GM12878 (cell line): Measurements from ENCODE around the gene CDK17. TPM values are rescaled to one million over a fixed set of nuclear protein-coding genes. Genes with fewer than 3 reads are reported as not detected.

Experiments used
- ATAC-seq: fragments of 200-7000 bp; cut with Tn5 transposase; 3 replicates; pipeline ENCODE4 v1.9.1; 2020; ENCODE audit warnings: mild to moderate bottlenecking, moderate library complexity
- BruUV-seq: library from RNA; stranded (reverse); fragments of 400-500 nt; replicated peaks from 2 replicates; lab custom pipeline; 2021; lab: Mats Ljungman, UMichigan
- CTCF ChIA-PET: fragments of 300-600 bp; sonication (Branson Sonifier 250); formaldehyde crosslinking; extraction: SDS; loops from one replicate; lab custom pipeline; 2021; ENCODE audit warnings: inconsistent platforms; lab: Yijun Ruan, JAX
- POLR2A ChIA-PET: fragments of 350-600 bp; formaldehyde crosslinking; extraction: SDS; loops from one replicate; lab custom pipeline; 2021; ENCODE audit warnings: inconsistent platforms; lab: Charles Lee
- RAD21 ChIA-PET: fragments of 300-600 bp; sonication (Branson Sonifier 250); formaldehyde crosslinking; loops from one replicate; lab custom pipeline; 2023; ENCODE audit warnings: antibody characterized with exemption; ENCODE audit not compliant: unreplicated experiment; lab: Charles Lee
- SMC1A ChIA-PET: fragments of 300-600 bp; sonication (Branson Sonifier 250); formaldehyde crosslinking; loops from one replicate; lab custom pipeline; 2023; ENCODE audit not compliant: unreplicated experiment, uncharacterized antibody; lab: Charles Lee
- DNase-seq: peaks from one replicate; pipeline ENCODE4 v3.0.0-alpha.2; 2011; ENCODE audit warnings: low read depth, low spot score
- FAIRE-seq: peaks from 3 replicates; lab custom pipeline; 2011; peaks lifted over from hg19 to GRCh38; lab: Jason Lieb, UNC
- H2AFZ ChIP-seq: 2 replicates; pipeline ENCODE4 v1.6.0; 2011; ENCODE audit warnings: low read depth, low read length, control low read depth; ENCODE audit not compliant: control insufficient read depth
- H3K27ac ChIP-seq: 2 replicates; pipeline ENCODE4 v1.5.1; 2011; ENCODE audit warnings: control low read depth; ENCODE audit not compliant: control insufficient read depth, insufficient read depth
- H3K27me3 ChIP-seq, 2 experiments: replicated peaks in 1 of 2; 2 replicates each; pipeline versions ENCODE4 v1.6.0 to v1.6.1; 2011; ENCODE audit warnings: low read length in 1 of 2; ENCODE audit not compliant: control insufficient read depth in 2 of 2, insufficient read depth in 2 of 2
- H3K36me3 ChIP-seq, 2 experiments: 2 replicates each; pipeline ENCODE4 v1.5.1; 2011; ENCODE audit warnings: low read length in 1 of 2; ENCODE audit not compliant: control insufficient read depth in 2 of 2, insufficient read depth in 2 of 2
- H3K4me1 ChIP-seq: 2 replicates; pipeline ENCODE4 v1.6.1; 2011; ENCODE audit warnings: mild to moderate bottlenecking, low read length, moderate library complexity, mixed read lengths; ENCODE audit not compliant: control insufficient read depth, insufficient read depth
- H3K4me2 ChIP-seq: 2 replicates; pipeline ENCODE4 v1.6.0; 2011; ENCODE audit warnings: control low read depth; ENCODE audit not compliant: control insufficient read depth, insufficient read depth
- H3K4me3 ChIP-seq: fragments of 200-600 bp; sonication (generic); 2 replicates; pipeline ENCODE4 v1.5.1; 2016
- H3K79me2 ChIP-seq: 2 replicates; pipeline ENCODE4 v1.6.0; 2011; ENCODE audit warnings: low read length; ENCODE audit not compliant: control insufficient read depth, insufficient read depth
- H3K9ac ChIP-seq: 2 replicates; pipeline ENCODE4 v1.8.0; 2011; ENCODE audit warnings: low read length, control low read depth, mixed read lengths; ENCODE audit not compliant: control insufficient read depth, insufficient read depth
- H3K9me3 ChIP-seq: replicated peaks from 3 replicates; pipeline ENCODE4 v1.5.1; 2011; ENCODE audit warnings: mild to moderate bottlenecking, low read length; ENCODE audit not compliant: control insufficient read depth, insufficient read depth
- H4K20me1 ChIP-seq: 2 replicates; pipeline ENCODE4 v1.6.0; 2011; ENCODE audit not compliant: control insufficient read depth, insufficient read depth
- E2F8 ChIP-seq: fragments of 450-650 bp; IDR thresholded peaks from 2 replicates; pipeline ENCODE4 v1.6.1; 2018; ENCODE audit warnings: mild to moderate bottlenecking, low read depth, moderate library complexity; ENCODE audit not compliant: partially characterized antibody
- IRF5 ChIP-seq: fragments of 450-650 bp; IDR thresholded peaks from 2 replicates; pipeline ENCODE4 v1.6.1; 2017; ENCODE audit warnings: borderline replicate concordance
- TCF7 ChIP-seq: IDR thresholded peaks from 2 replicates; pipeline ENCODE4 v1.6.1; 2014; ENCODE audit warnings: antibody characterized with exemption, borderline replicate concordance
- WGBS: methylation state at CpG from one replicate; pipeline ENCODE4 v1.1.6; 2016; ENCODE audit warnings: low lambda C conversion rate; ENCODE audit not compliant: insufficient replicate concordance, insufficient coverage; ENCODE audit errors: missing lambda C conversion rate; 5-methylcytosine and 5-hydroxymethylcytosine counted together
- in situ Hi-C: fragments of 300-500 bp; cut with MboI; formaldehyde crosslinking; loops from 9 replicates; pipeline ENCODE4 v1.14.3; 2018; ENCODE audit warnings: mixed read lengths
- intact Hi-C: fragments of 100-400 bp; cut with micrococcal nuclease; formaldehyde crosslinking; loops from one replicate; pipeline ENCODE4 v1.14.2; 2022; ENCODE audit not compliant: unreplicated experiment
- polyA plus RNA-seq, 11 experiments: library from polyadenylated mRNA; depleted of rRNA in 4 of 11; unstranded in 6 of 11; stranded (reverse) in 5 of 11; fragments of >200 nt; fragmentation: Nextera tagmentation in 4 of 11; fragmentation: Illumina TruSeq in 1 of 11; extraction: Ambion mirVana in 4 of 11; extraction: Trizol in 1 of 11; gene quantifications; 1 replicate in 1 of 11; 2 replicates in 10 of 11; pipeline versions ENCODE4 v1.2.1 to v1.2.3, GENCODE V29; 2011 to 2016; ENCODE audit warnings: inconsistent platforms in 2 of 11, missing spikeins in 2 of 11, low read depth in 1 of 11
- total RNA-seq, 4 experiments: library from RNA; depleted of rRNA in 3 of 4; stranded (reverse); fragments of >200 nt in 3 of 4; fragmentation: Illumina TruSeq in 1 of 4; extraction: Trizol in 1 of 4; gene quantifications; 2 replicates each; pipeline versions ENCODE4 v1.2.1 to v1.2.3, GENCODE V29; 2013 to 2021

CDK17 gene
- total and polyA plus RNA-seq, 10 of the 15 experiments (the other 5 are each of a cell fraction or from before 2014, with no cell fraction given) = 5.6 to 45.6 (median 18.3) TPM

- DNase-seq (no peak), FAIRE-seq (no peak), ATAC-seq (no peak)
- no peak overlapping the region for H3K4me3 ChIP-seq
- H3K4me1 ChIP-seq = peaks cover 7% of the 10 kb centered on the region; the same call in 1 of the 2 replicates
- in situ Hi-C loops = no loop called here
- H2AFZ ChIP-seq = no peak overlapping the region
- H3K36me3 ChIP-seq = no peaks in the 10 kb centered on the region
- H3K4me2 ChIP-seq = no peak overlapping the region
- H3K9me3 ChIP-seq = no peaks in the 10 kb centered on the region
- ChIA-PET POLR2A (no interaction called here), SMC1A (interaction anchor here (0.6 to 1.7 kb wide), 2 partner anchors 8 to 21 kb away, joined by 3 to 5 read pairs; no protein-coding TSS in a partner anchor), CTCF (interaction anchor here (0.7 to 1.3 kb wide), 2 partner anchors 10 to 162 kb away, joined by 3 to 4 read pairs; no protein-coding TSS in a partner anchor), RAD21 (interaction anchor here (0.6 kb wide), 1 partner anchor 21 kb away, joined by 3 read pairs; no protein-coding TSS in a partner anchor)
- intact Hi-C loops = no loop called here
- H3K27ac ChIP-seq = no peak overlapping the region
- no peak overlapping the region for H3K9ac ChIP-seq
- WGBS = 90% methylated on average over 8 of the region's 8 CpGs
- no TSS peak for BruUV-seq
- no peaks in the 10 kb centered on the region for H3K27me3 ChIP-seq
- no peak for TF ChIP-seq IRF5
- no peak for TF ChIP-seq E2F8
- TF ChIP-seq TCF7 = no peak
- peaks cover 6% of the 10 kb centered on the region; the same call in 1 of the 2 replicates for H4K20me1 ChIP-seq
- H3K79me2 ChIP-seq = peaks cover 80% of the 10 kb centered on the region
These were observed 45.2 kb downstream of the CDK17 start for GRCh38 chr12:96354844-96355534.
